Panc1 (cell line): ENCODE measurements around the gene TANC1. TPM values are rescaled to one million over a fixed set of nuclear protein-coding genes. Genes with fewer than 3 reads are reported as not detected.
"Not testable (repeated sequence)": the region's sequence is repeated elsewhere in the genome, so short reads cannot be mapped to it uniquely, and the experiment has no call there.

Experiments used
- ATAC-seq: fragments of 200-7000 bp; cut with Tn5 transposase; 2 replicates; pipeline ENCODE4 v1.9.1; 2020; ENCODE audit warnings: mild to moderate bottlenecking, moderate library complexity
- BruUV-seq: library from RNA; stranded (reverse); fragments of 400-500 nt; replicated peaks from 2 replicates; lab custom pipeline; 2021; lab: Mats Ljungman, UMichigan
- CTCF ChIA-PET: fragments of 300-600 bp; sonication (Branson Sonifier 250); formaldehyde crosslinking; loops from one replicate; lab custom pipeline; 2022; ENCODE audit warnings: antibody characterized with exemption; lab: Charles Lee
- POLR2A ChIA-PET: fragments of 300-600 bp; sonication (Branson Sonifier 250); formaldehyde crosslinking; loops from one replicate; lab custom pipeline; 2022; ENCODE audit warnings: antibody characterized with exemption; lab: Charles Lee
- DNase-seq: peaks from one replicate; pipeline ENCODE4 v3.0.0-alpha.2; 2010; ENCODE audit warnings: low read depth, low spot score
- H3K27ac ChIP-seq: 2 replicates; pipeline ENCODE4 v1.5.1; 2011; ENCODE audit warnings: mild to moderate bottlenecking, low read length, inconsistent platforms
- H3K27me3 ChIP-seq: fragments of 200-500 bp; sonication (Bioruptor generic); 2 replicates; pipeline ENCODE4 v1.6.0; 2014; ENCODE audit warnings: low read length, inconsistent platforms; ENCODE audit not compliant: control insufficient read depth, insufficient read depth
- H3K36me3 ChIP-seq: fragments of 200-500 bp; sonication (Bioruptor generic); 2 replicates; pipeline ENCODE4 v1.5.1; 2014; ENCODE audit warnings: inconsistent platforms, mild to moderate bottlenecking, low read length, moderate library complexity; ENCODE audit not compliant: control insufficient read depth, insufficient read depth
- H3K4me1 ChIP-seq: 2 replicates; pipeline ENCODE4 v1.5.1; 2011; ENCODE audit warnings: inconsistent platforms, mild to moderate bottlenecking, low read length, moderate library complexity; ENCODE audit not compliant: control insufficient read depth, insufficient read depth
- H3K4me3 ChIP-seq, 2 experiments: 2 replicates each; pipeline ENCODE4 v1.5.1; 2011 to 2012; ENCODE audit warnings: low read depth in 2 of 2, low read length in 2 of 2, mild to moderate bottlenecking in 2 of 2, inconsistent platforms in 1 of 2, moderate library complexity in 1 of 2
- H3K9me3 ChIP-seq: fragments of 200-500 bp; sonication (Bioruptor generic); 2 replicates; pipeline ENCODE4 v1.5.1; 2014; ENCODE audit warnings: low read depth, mild to moderate bottlenecking, inconsistent platforms, low read length, moderate library complexity; ENCODE audit not compliant: control insufficient read depth, insufficient read depth
- CTCF ChIP-seq: fragments of 450-650 bp; IDR thresholded peaks from 2 replicates; pipeline ENCODE4 v1.5.1; 2017; ENCODE audit warnings: mild to moderate bottlenecking
- POLR2AphosphoS5 ChIP-seq: IDR thresholded peaks from 2 replicates; pipeline ENCODE4 v1.6.1; 2012; ENCODE audit warnings: mild to moderate bottlenecking, low read depth, low read length, moderate library complexity
- in situ Hi-C: cut with HindIII; loops from 2 replicates; pipeline ENCODE4 v1.10.0; 2016; ENCODE audit warnings: low sequenced_read_pairs, low pct_unique_long_range_greater_than_20kb
- intact Hi-C: fragments of 100-400 bp; cut with micrococcal nuclease; formaldehyde crosslinking; loops from one replicate; pipeline ENCODE4 v1.10.0; 2022; ENCODE audit not compliant: unreplicated experiment
- total RNA-seq: library from RNA; stranded (reverse); gene quantifications from one replicate; pipeline ENCODE4 v1.2.1, GENCODE V29; 2021; ENCODE audit not compliant: unreplicated experiment

Gene TANC1
- total RNA-seq, 1 experiment from 2014 or later: 44.3 TPM

GRCh38 chr2:159140821-159141220, 172.4 kb downstream of the TANC1 start:
- H3K4me1 ChIP-seq, H3K27me3 ChIP-seq, intact Hi-C loops, H3K9me3 ChIP-seq, H3K36me3 ChIP-seq, H3K27ac ChIP-seq, ATAC-seq, CTCF ChIA-PET, H3K4me3 ChIP-seq, in situ Hi-C loops, DNase-seq, BruUV-seq: not testable (repeated sequence)
- 0 out of 2 replicates have a peak, but pooled peaks have one; percentile 15 for TF ChIP-seq CTCF
- POLR2A ChIA-PET: interaction anchor here (0.6 kb wide), 1 partner anchor 166 kb away, joined by 5 read pairs; no protein-coding TSS in a partner anchor

GRCh38 chr2:159144776-159145614, 176.6 kb downstream of the TANC1 start:
- no peaks in the 10 kb centered on the region for H3K4me1 ChIP-seq
- intact Hi-C loops (no loop called here), in situ Hi-C loops (no loop called here)
- no peak for ATAC-seq
- H3K9me3 ChIP-seq: no peaks in the 10 kb centered on the region
- BruUV-seq: no TSS peak
- H3K36me3 ChIP-seq: no peaks in the 10 kb centered on the region
- no peak for TF ChIP-seq POLR2AphosphoS5
- DNase-seq: no peak
- ChIA-PET CTCF (no interaction called here), POLR2A (no interaction called here)
- no peak overlapping the region for H3K27ac ChIP-seq
- no peak overlapping the region for H3K4me3 ChIP-seq
- no peaks in the 10 kb centered on the region for H3K27me3 ChIP-seq

GRCh38 chr2:159145745-159146354, 177.4 kb downstream of the TANC1 start:
- ChIA-PET CTCF (no interaction called here), POLR2A (no interaction called here)
- TF ChIP-seq POLR2AphosphoS5: no peak
- TF ChIP-seq CTCF: no peak
- no peaks in the 10 kb centered on the region for H3K4me1 ChIP-seq
- H3K36me3 ChIP-seq: 0 out of 2 replicates have a peak, but pooled peaks cover 2% of the 10 kb centered on the region
- intact Hi-C loops: no loop called here
- H3K27ac ChIP-seq: no peak overlapping the region
- no peaks in the 10 kb centered on the region for H3K9me3 ChIP-seq
- no peaks in the 10 kb centered on the region for H3K27me3 ChIP-seq
- no peak overlapping the region for H3K4me3 ChIP-seq
- no TSS peak for BruUV-seq
- ATAC-seq (no peak), DNase-seq (no peak)
- in situ Hi-C loops: no loop called here
